GM21529 (cell line): Measurements from ENCODE around the gene HSDL2.
"Not testable (repeated sequence)": the region's sequence is repeated elsewhere in the genome, so short reads cannot be mapped to it uniquely, and the experiment has no call there.

Source experiments
- ATAC-seq: cut with Tn5 transposase; IDR thresholded peaks from one replicate; pipeline ENCODE4 v1.9.1; 2021; ENCODE audit not compliant: unreplicated experiment

The HSDL2 gene

GRCh38 chr9:112393146-112393545 lies 13.2 kb downstream of the HSDL2 start:
- ATAC-seq: not testable (repeated sequence)

- no peak for ATAC-seq
These were observed 16.5 kb downstream of the HSDL2 start for GRCh38 chr9:112396416-112396815.

- ATAC-seq: no peak
These were observed 17.0 kb downstream of the HSDL2 start for GRCh38 chr9:112396872-112397271.

GRCh38 chr9:112401175-112401815 lies 21.4 kb downstream of the HSDL2 start:
- ATAC-seq: no peak

GRCh38 chr9:112403614-112404201 lies 23.8 kb downstream of the HSDL2 start:
- no peak for ATAC-seq

- no peak for ATAC-seq
These were observed 24.6 kb downstream of the HSDL2 start for GRCh38 chr9:112404508-112404932.

GRCh38 chr9:112408275-112408674 lies 28.4 kb downstream of the HSDL2 start:
- no peak for ATAC-seq

GRCh38 chr9:112408819-112409218 lies 28.9 kb downstream of the HSDL2 start:
- no peak for ATAC-seq

GRCh38 chr9:112409758-112410157 lies 29.9 kb downstream of the HSDL2 start:
- ATAC-seq: no peak

GRCh38 chr9:112411626-112412027 lies 31.7 kb downstream of the HSDL2 start:
- no peak for ATAC-seq

- ATAC-seq: not testable (repeated sequence)
These were observed 33.8 kb downstream of the HSDL2 start for GRCh38 chr9:112413728-112414127.

- no peak for ATAC-seq
These were observed 40.3 kb downstream of the HSDL2 start for GRCh38 chr9:112420208-112420607.

- ATAC-seq: no peak
These were observed 41.9 kb downstream of the HSDL2 start for GRCh38 chr9:112421771-112422222.

GRCh38 chr9:112422417-112423148 lies 42.7 kb downstream of the HSDL2 start:
- ATAC-seq: no peak

GRCh38 chr9:112430006-112430522 lies 50.2 kb downstream of the HSDL2 start:
- ATAC-seq: no peak

- no peak for ATAC-seq
These were observed 53.8 kb downstream of the HSDL2 start for GRCh38 chr9:112433499-112434392.

GRCh38 chr9:112434487-112434886 lies 54.6 kb downstream of the HSDL2 start:
- no peak for ATAC-seq

GRCh38 chr9:112437406-112437805 lies 57.5 kb downstream of the HSDL2 start:
- no peak for ATAC-seq

GRCh38 chr9:112439171-112439570 lies 59.3 kb downstream of the HSDL2 start:
- no peak for ATAC-seq

- no peak for ATAC-seq
These were observed 59.9 kb downstream of the HSDL2 start for GRCh38 chr9:112439825-112440224.

- ATAC-seq: no peak
These were observed 63.3 kb downstream of the HSDL2 start for GRCh38 chr9:112443200-112443599.
